ENCODE measurements around the gene PCGF5.

DNA sequence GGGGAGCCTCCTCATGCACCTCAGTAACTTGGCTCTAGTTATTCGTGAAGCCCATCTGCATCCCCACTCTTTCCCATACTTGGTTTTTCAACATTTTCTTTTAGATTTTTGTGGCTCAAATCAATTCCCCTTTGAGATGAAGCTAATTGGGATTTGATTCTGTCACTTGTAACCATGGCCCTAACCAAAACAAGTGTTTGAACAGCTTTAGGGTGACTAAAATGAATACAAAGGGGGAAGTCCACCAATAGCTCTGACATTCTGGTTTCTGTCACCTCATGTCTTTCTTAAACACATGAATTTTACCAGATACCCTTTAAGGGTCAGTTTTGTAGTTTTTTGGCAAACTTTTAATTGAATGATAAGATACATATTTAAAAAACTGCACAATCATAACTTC, 87.0 kb downstream of the PCGF5 start:
- TF ChIP-seq CTCF (IDR thresholded peaks at IDR 0.05; ENCODE audit: low read depth, low read length, poor library complexity, severe bottlenecking) (no peak), EZH2phosphoT487 (IDR thresholded peaks at IDR 0.05; ENCODE audit: borderline replicate concordance, low read length) (no peak)

Data from DOHH2 (cell line).